ENCODE results near the gene TMEM40.

TMEM40 gene

DNA sequence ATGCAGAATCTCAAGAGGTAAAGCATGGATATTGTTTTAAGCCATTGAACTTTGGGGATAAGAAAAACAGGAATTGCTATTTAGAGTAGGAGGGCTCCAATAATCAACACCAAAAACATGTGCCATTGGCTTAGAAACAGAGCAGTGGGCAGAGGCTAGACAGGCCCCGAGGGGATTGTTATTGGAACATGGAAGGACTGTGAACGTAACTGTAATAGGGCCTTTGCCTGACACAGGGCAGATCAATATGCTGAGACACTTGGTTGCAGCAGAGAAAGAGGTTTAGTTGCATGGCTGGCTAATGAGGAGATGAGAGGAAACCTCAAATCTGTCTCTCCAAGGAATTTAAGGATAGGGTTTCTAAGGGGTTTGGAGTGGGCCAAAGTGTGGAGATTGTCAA is 58.3 kb downstream of the TMEM40 start:
- WGBS (ENCODE audit: extremely low coverage, insufficient coverage, insufficient read length): no CpG with 5 or more reads among the region's 2 CpGs
- H3K27ac ChIP-seq (ENCODE audit: low read depth, low read length): no peak overlapping the region
- H3K4me3 ChIP-seq (ENCODE audit: low read depth, low read length): no peak overlapping the region
- no peak overlapping the region for H4K8ac ChIP-seq (ENCODE audit: low read depth, low read length)
- H2BK120ac ChIP-seq (ENCODE audit: insufficient read depth, low read length, poor library complexity): no peak overlapping the region
- no peak overlapping the region for H3K18ac ChIP-seq (ENCODE audit: low read length)
- H2AK5ac ChIP-seq (ENCODE audit: low read length): no peak overlapping the region
- no peak overlapping the region for H3K9ac ChIP-seq (ENCODE audit: low read length)
- H3K9me3 ChIP-seq (ENCODE audit: insufficient read depth, low read depth, low read length): no peaks in the 10 kb centered on the region
- H3K79me2 ChIP-seq (ENCODE audit: control insufficient read depth, insufficient read depth, low read length, poor library complexity): no peaks in the 10 kb centered on the region
- H4K91ac ChIP-seq (ENCODE audit: low read depth, low read length): no peak overlapping the region
- no peaks in the 10 kb centered on the region for H3K79me1 ChIP-seq (ENCODE audit: low read length)
- H3K14ac ChIP-seq (ENCODE audit: low read length): no peak overlapping the region
- no peaks in the 10 kb centered on the region for H3K27me3 ChIP-seq (ENCODE audit: insufficient read depth, low read length)
- H4K12ac ChIP-seq (ENCODE audit: low read depth, low read length): no peak overlapping the region
- H2BK5ac ChIP-seq (ENCODE audit: low read depth, low read length, poor library complexity): no peak overlapping the region
- no peak for DNase-seq
- H2BK12ac ChIP-seq (ENCODE audit: low read length): no peak overlapping the region
- no peaks in the 10 kb centered on the region for H3K36me3 ChIP-seq (ENCODE audit: control insufficient read depth in 1 of 2, insufficient read depth in 2 of 2, low read length in 2 of 2)
- no peak overlapping the region for H3K23ac ChIP-seq (ENCODE audit: low read length)
- no peak overlapping the region for H3K4ac ChIP-seq (ENCODE audit: low read depth, low read length)
- H3K4me2 ChIP-seq (ENCODE audit: low read length): no peak overlapping the region
- H2AFZ ChIP-seq (ENCODE audit: insufficient read depth, low read length, poor library complexity): no peak overlapping the region
- no peaks in the 10 kb centered on the region for H3K4me1 ChIP-seq (ENCODE audit: control insufficient read depth in 1 of 2, insufficient read depth in 2 of 2, low read length in 2 of 2)

DNA sequence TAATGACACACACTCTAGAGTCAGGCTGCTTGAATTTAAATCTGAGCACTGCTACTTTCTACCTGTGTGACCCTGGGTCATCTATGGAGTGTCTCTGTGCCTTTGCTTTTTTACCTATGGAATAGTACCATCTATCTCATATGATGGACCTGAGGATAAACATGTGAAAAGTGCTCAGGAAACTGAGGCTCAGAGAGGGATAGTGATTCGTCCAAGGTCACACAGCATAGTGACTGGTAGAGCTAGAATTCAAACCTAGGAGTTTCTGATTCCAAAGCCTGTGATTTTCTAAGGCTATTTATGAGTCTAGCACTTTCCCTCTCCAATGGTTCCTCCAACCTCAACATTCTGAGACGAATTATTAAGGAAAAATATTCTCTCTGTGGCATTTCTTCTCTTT is 63.1 kb downstream of the TMEM40 start:
- no peak overlapping the region for H2BK5ac ChIP-seq (ENCODE audit: low read depth, low read length, poor library complexity)
- H4K8ac ChIP-seq (ENCODE audit: low read depth, low read length): no peak overlapping the region
- H3K4me1 ChIP-seq (ENCODE audit: control insufficient read depth in 1 of 2, insufficient read depth in 2 of 2, low read length in 2 of 2): peaks cover 0 to 4% of the 10 kb centered on the region in 2 experiments
- no peak overlapping the region for H2BK120ac ChIP-seq (ENCODE audit: insufficient read depth, low read length, poor library complexity)
- H3K36me3 ChIP-seq (ENCODE audit: control insufficient read depth in 1 of 2, insufficient read depth in 2 of 2, low read length in 2 of 2): no peaks in the 10 kb centered on the region
- H3K9ac ChIP-seq (ENCODE audit: low read length): no peak overlapping the region
- WGBS (ENCODE audit: extremely low coverage, insufficient coverage, insufficient read length): no CpG with 5 or more reads among the region's 2 CpGs
- no peaks in the 10 kb centered on the region for H3K27me3 ChIP-seq (ENCODE audit: insufficient read depth, low read length)
- H3K4me2 ChIP-seq (ENCODE audit: low read length): no peak overlapping the region
- no peak overlapping the region for H3K23ac ChIP-seq (ENCODE audit: low read length)
- H2AFZ ChIP-seq (ENCODE audit: insufficient read depth, low read length, poor library complexity): no peak overlapping the region
- no peak overlapping the region for H3K18ac ChIP-seq (ENCODE audit: low read length)
- no peak overlapping the region for H2AK5ac ChIP-seq (ENCODE audit: low read length)
- H3K27ac ChIP-seq (ENCODE audit: low read depth, low read length): no peak overlapping the region
- no peak overlapping the region for H4K12ac ChIP-seq (ENCODE audit: low read depth, low read length)
- no peaks in the 10 kb centered on the region for H3K9me3 ChIP-seq (ENCODE audit: insufficient read depth, low read depth, low read length)
- no peak overlapping the region for H3K4me3 ChIP-seq (ENCODE audit: low read depth, low read length)
- H3K79me2 ChIP-seq (ENCODE audit: control insufficient read depth, insufficient read depth, low read length, poor library complexity): no peaks in the 10 kb centered on the region
- H3K4ac ChIP-seq (ENCODE audit: low read depth, low read length): no peak overlapping the region
- H3K79me1 ChIP-seq (ENCODE audit: low read length): no peaks in the 10 kb centered on the region
- no peak for DNase-seq
- no peak overlapping the region for H4K91ac ChIP-seq (ENCODE audit: low read depth, low read length)
- no peak overlapping the region for H3K14ac ChIP-seq (ENCODE audit: low read length)
- no peak overlapping the region for H2BK12ac ChIP-seq (ENCODE audit: low read length)

DNA sequence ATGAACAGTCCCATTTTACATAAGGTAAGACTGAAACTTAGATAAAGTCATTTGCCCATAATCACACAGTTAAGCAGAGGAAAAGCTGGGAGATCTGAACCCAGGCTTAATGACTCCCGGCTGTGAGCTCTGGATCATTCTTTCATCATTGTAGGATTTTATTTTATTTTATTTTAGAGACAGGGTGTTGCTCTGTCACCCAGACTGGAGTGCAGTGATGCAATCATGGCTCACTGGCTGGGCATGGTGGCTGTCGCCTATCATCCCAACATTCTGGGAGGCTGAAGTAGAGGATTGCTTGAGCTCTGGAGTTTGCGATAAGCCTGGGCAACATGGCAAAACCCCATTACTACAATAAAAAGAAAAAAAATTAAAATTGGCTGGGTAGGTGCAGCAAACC is 63.9 kb downstream of the TMEM40 start:
- no peak overlapping the region for H3K18ac ChIP-seq (ENCODE audit: low read length)
- H2BK5ac ChIP-seq (ENCODE audit: low read depth, low read length, poor library complexity): no peak overlapping the region
- no peak overlapping the region for H2AK5ac ChIP-seq (ENCODE audit: low read length)
- no peaks in the 10 kb centered on the region for H3K79me2 ChIP-seq (ENCODE audit: control insufficient read depth, insufficient read depth, low read length, poor library complexity)
- H3K4ac ChIP-seq (ENCODE audit: low read depth, low read length): no peak overlapping the region
- no peak overlapping the region for H3K4me2 ChIP-seq (ENCODE audit: low read length)
- no peaks in the 10 kb centered on the region for H3K79me1 ChIP-seq (ENCODE audit: low read length)
- no peak overlapping the region for H4K8ac ChIP-seq (ENCODE audit: low read depth, low read length)
- H3K4me1 ChIP-seq (ENCODE audit: control insufficient read depth in 1 of 2, insufficient read depth in 2 of 2, low read length in 2 of 2): peaks cover 0 to 4% of the 10 kb centered on the region in 2 experiments
- H4K91ac ChIP-seq (ENCODE audit: low read depth, low read length): no peak overlapping the region
- no peak overlapping the region for H4K12ac ChIP-seq (ENCODE audit: low read depth, low read length)
- no peak overlapping the region for H2BK12ac ChIP-seq (ENCODE audit: low read length)
- no peaks in the 10 kb centered on the region for H3K9me3 ChIP-seq (ENCODE audit: insufficient read depth, low read depth, low read length)
- no CpG with 5 or more reads among the region's 3 CpGs for WGBS (ENCODE audit: extremely low coverage, insufficient coverage, insufficient read length)
- H2BK120ac ChIP-seq (ENCODE audit: insufficient read depth, low read length, poor library complexity): no peak overlapping the region
- H3K9ac ChIP-seq (ENCODE audit: low read length): no peak overlapping the region
- H3K27me3 ChIP-seq (ENCODE audit: insufficient read depth, low read length): no peaks in the 10 kb centered on the region
- H3K36me3 ChIP-seq (ENCODE audit: control insufficient read depth in 1 of 2, insufficient read depth in 2 of 2, low read length in 2 of 2): no peaks in the 10 kb centered on the region
- no peak overlapping the region for H2AFZ ChIP-seq (ENCODE audit: insufficient read depth, low read length, poor library complexity)
- H3K4me3 ChIP-seq (ENCODE audit: low read depth, low read length): no peak overlapping the region
- H3K23ac ChIP-seq (ENCODE audit: low read length): no peak overlapping the region
- H3K14ac ChIP-seq (ENCODE audit: low read length): no peak overlapping the region
- no peak for DNase-seq
- no peak overlapping the region for H3K27ac ChIP-seq (ENCODE audit: low read depth, low read length)

DNA sequence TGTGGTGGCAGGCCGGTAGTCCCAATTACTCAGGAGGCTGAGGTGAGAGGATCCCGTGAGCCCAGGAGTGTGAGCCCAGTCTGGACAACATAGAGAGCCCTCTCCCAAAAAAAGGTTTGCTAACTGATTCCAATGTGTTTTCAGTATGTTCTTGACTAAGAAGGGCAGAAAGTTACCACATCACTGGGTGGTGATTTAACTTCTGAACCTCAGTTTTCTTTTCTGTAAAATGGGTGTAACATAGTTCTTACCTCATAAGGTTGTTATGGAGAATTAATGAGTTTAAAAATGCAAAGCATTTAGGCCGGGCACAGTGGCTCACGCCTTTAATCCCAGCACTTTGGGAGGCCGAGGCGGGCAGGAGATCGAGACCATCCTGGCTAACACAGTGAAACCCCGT is 66.6 kb downstream of the TMEM40 start:
- H3K18ac ChIP-seq (ENCODE audit: low read length): no peak overlapping the region
- no peak overlapping the region for H2BK12ac ChIP-seq (ENCODE audit: low read length)
- H3K79me2 ChIP-seq (ENCODE audit: control insufficient read depth, insufficient read depth, low read length, poor library complexity): no peaks in the 10 kb centered on the region
- H4K8ac ChIP-seq (ENCODE audit: low read depth, low read length): no peak overlapping the region
- no peak overlapping the region for H2BK120ac ChIP-seq (ENCODE audit: insufficient read depth, low read length, poor library complexity)
- H3K36me3 ChIP-seq (ENCODE audit: control insufficient read depth in 1 of 2, insufficient read depth in 2 of 2, low read length in 2 of 2): no peaks in the 10 kb centered on the region
- no peak overlapping the region for H3K4me3 ChIP-seq (ENCODE audit: low read depth, low read length)
- H3K27ac ChIP-seq (ENCODE audit: low read depth, low read length): no peak overlapping the region
- no peak overlapping the region for H4K91ac ChIP-seq (ENCODE audit: low read depth, low read length)
- peaks cover 0 to 4% of the 10 kb centered on the region in 2 experiments for H3K4me1 ChIP-seq (ENCODE audit: control insufficient read depth in 1 of 2, insufficient read depth in 2 of 2, low read length in 2 of 2)
- no peak overlapping the region for H3K4me2 ChIP-seq (ENCODE audit: low read length)
- no peak overlapping the region for H2AFZ ChIP-seq (ENCODE audit: insufficient read depth, low read length, poor library complexity)
- DNase-seq: no peak
- H4K12ac ChIP-seq (ENCODE audit: low read depth, low read length): no peak overlapping the region
- H2BK5ac ChIP-seq (ENCODE audit: low read depth, low read length, poor library complexity): no peak overlapping the region
- no peak overlapping the region for H3K14ac ChIP-seq (ENCODE audit: low read length)
- H3K79me1 ChIP-seq (ENCODE audit: low read length): peaks cover 2% of the 10 kb centered on the region
- WGBS (ENCODE audit: extremely low coverage, insufficient coverage, insufficient read length): no CpG with 5 or more reads among the region's 8 CpGs
- no peaks in the 10 kb centered on the region for H3K9me3 ChIP-seq (ENCODE audit: insufficient read depth, low read depth, low read length)
- no peak overlapping the region for H3K9ac ChIP-seq (ENCODE audit: low read length)
- H3K23ac ChIP-seq (ENCODE audit: low read length): no peak overlapping the region
- H3K4ac ChIP-seq (ENCODE audit: low read depth, low read length): no peak overlapping the region
- H2AK5ac ChIP-seq (ENCODE audit: low read length): no peak overlapping the region
- no peaks in the 10 kb centered on the region for H3K27me3 ChIP-seq (ENCODE audit: insufficient read depth, low read length)
